GM18873 (cell line): ENCODE results near the gene MEIKIN.

ENCODE experiments used
- ATAC-seq: cut with Tn5 transposase; IDR thresholded peaks from one replicate; pipeline ENCODE4 v1.9.1; 2021; ENCODE audit warnings: mild to moderate bottlenecking, moderate library complexity, moderate number of reproducible peaks; ENCODE audit not compliant: unreplicated experiment, low FRiP score

Gene MEIKIN

DNA sequence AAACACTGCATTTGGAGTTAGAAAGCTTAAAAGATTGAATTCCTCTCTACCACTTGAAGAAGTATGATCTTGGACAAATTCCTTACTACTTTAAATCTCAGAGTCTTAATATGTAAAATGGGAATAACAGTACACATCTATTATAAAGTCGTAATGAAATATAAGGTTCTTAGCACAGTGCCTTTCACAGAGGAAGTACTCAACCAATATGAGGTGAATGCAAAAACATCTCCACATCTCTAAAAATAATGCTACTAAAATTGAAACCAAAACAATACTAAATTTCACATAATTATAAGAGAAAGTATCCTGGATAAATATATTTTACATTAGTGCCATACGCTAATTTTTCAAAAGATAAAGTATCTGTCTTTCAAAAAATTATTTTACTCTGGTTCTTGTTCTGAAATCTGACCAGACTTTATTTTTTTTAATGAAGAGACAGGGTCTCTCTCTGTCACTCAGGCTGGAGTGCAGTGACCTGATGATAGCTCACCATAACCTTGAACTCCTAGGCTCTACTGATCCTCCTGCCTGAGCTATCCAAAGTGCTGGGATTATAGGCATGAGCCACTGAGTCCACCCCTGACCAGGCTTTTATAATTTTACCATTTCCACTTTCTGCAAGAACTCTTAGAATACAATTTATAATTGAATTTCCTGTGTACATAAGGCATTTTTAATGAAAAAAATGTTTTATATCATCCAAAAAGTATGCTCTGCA, 127.3 kb downstream of the MEIKIN start:
- ATAC-seq, result no peak

DNA sequence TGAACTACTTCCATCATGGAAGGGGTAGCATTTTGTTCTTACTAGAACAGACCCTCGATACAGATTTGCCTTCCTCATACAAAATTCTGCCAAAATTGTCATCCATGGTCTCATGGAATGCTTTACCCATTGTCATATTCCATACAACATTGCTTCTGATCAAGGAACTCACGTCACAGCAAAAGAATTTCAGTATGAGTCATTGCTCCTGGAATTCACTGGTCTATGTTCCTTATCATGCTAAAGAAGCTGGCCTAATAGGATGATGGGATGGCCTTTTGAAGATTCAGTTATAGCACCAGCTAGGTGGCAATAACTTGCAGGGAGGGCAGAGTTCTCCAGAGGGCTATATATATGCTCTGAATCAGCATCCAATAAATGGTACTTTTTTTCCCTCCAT, 130.5 kb downstream of the MEIKIN start:
- no peak for ATAC-seq

DNA sequence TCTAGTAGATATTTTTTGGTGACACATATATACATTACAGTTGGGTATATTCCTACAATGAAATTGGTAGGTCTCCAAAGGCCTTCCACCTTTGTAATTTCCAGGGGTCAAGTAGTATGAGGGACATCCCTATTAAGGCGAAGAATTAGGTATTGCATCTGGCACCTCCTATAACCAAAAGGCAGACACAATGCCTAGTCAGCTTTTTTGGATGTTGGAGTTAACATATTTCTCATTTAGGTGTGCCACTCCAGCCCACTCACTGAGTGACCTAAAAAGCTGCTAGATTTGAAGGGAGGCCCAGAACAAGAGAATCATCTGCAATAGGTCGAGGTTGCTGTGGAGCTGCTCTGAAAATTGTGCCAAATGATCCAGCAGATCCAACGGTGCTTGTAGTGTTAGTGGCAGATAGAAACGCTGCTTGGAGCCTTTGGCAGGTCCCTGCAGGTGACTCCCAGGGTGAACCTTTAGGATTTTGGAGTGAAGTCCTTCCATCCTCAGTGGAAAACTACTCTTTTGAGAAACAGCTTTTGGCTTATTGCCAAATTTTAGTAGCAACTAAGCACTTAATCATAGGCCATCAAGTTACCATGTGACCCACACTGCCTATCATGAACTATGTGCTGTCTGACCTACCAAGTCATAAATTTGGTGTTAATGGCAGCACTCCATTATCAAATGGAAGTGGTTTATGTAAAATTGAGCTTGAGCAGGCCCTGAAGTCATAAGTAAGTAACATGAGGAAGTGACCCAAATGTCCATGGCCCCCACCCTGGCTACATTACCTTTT, 132.9 kb downstream of the MEIKIN start:
- no peak for ATAC-seq

DNA sequence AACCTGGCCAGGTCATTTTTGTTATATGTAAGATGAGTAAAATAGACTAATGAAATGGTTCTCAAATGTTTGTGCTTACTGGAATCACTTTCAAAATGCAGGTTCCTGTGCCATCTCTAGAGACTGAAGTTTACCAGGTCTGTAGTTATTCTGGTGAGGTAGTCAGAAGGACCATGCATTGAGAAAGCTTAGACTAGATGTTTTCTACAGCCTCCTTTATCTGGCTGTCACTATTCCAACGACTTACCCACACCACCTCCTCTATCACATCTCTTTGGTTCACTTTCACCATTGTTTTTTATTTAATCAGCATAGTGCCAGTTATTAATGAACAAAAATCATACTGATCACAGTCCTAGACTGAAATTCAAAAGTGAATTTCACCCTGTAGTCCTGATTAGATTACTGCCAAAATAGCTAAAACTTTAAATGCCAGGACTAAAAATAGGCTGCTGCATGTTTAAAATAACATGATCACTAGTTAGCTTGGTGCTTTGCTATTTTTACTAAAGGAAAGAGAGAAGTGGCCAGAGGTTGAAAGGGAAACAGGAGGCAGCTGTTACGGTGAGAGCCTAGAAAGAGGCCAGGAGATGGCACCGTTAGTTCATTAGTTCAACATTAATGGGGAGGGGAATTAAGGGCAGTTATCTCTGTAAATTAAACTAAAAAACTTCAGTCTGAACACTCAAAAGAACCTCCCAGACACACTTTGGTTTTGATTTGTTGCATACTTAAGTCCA, 134.8 kb downstream of the MEIKIN start:
- ATAC-seq, result no peak

DNA sequence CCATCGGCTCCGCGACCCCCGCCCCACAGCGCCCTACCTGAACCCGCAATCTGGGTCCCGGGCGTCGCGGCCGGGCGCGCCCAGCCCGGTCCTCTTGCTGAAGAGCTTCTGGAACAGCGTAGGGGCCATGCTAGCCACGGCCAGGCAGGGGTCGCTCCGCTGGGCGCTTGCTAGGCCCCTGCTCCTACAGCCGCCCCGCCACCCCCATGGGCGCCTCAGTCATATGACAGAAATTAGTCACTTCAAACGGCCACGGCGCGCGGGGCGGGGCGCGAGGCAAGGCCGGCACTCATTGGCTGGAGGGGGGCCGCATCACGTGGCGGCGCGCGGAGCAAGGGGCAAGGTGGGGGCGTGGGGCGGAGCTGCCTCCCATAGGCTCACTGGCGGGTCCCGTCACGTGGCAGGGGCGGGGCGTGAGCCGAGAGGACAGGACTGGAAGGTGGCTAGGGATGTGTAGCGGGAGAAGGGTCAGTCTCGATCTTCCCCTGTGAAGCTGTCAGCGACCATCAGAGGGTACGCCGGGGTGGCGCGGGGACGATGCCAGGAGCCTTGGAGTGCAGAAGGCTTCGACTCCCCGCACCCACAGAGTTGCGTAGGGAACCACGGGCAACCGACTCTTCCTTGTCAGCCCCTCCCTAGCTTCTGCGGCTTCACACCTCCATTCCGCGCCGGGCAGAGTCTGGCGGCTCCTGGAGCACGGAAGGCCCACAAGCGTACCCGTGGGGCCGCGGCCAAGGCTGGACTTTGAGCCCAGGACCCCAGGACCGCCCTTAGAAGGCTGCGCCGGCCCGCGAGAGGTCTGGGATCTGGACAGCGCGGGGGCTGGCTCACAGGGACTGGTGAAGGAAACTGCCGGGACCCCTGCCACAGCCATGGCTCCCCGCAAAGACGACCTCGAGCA, 148.4 kb downstream of the MEIKIN start, which contains the start of gene FNIP1:
Gene FNIP1 (minus strand): TSS at position 225 of the 901 bp plus-strand sequence. CDS start 96 bp downstream, at position 129.
- ATAC-seq, result peak; percentile 89

DNA sequence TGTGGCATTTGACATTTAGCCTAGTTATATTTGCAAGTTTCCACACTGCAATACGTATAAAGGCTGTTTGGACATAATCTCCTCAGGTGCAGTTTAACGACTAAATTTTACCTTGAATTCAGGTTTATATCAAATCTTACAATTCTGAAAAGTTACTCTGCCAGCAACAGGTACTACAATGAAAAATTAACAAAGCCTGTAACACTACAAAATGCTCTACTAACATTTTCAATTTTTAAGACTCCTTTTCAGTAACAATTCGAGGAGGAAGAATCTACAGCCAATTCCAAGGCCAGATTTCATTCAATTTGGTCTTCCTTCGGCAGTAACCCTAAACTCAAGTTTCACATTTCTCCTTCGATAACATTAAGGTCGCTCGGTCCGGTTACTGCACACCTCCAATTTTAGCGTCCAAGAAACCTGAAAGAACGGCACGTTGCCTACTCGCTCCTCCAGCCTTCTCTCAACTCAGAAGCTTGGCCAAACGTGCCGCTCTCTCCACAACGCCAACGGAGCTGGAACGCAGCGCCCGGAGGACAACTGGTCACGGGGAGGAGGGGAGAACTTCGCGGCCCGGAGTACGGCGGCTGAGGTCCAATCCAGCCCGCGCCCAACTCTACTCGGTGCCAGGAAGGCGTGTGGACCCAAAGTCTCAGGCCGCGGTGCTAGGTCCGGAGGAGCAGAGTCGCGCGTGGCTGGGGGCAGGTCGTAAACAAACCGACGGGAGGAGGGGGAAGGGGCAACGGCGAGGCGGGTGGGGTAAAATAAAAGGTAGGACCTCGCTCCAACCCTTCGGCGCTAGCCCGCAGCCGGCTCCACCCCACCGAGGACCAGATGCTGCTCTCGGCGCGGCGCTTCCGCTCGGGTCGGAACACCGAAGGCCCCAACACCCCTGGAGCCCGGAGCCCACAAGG, 149.3 kb downstream of the MEIKIN start:
- ATAC-seq, result peak; percentile 9

DNA sequence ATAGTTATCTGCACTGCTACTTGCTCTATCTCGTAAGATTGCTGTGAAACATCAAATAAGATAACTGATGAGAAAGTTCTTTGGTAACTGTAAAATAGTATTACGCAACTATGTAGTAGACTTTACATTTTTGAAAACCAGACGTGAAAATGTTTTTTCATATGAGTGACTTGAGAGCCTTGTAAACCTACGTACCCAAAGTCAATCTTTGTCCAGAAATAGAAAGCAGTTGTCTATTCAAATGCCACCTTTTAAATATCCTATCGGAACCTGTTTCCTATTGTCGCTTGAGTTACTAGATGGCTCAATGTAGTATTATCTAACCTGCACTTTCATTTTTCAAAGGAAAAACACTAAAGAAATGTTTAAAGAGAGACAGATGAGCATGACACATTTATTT, 150.2 kb downstream of the MEIKIN start:
- no peak for ATAC-seq

DNA sequence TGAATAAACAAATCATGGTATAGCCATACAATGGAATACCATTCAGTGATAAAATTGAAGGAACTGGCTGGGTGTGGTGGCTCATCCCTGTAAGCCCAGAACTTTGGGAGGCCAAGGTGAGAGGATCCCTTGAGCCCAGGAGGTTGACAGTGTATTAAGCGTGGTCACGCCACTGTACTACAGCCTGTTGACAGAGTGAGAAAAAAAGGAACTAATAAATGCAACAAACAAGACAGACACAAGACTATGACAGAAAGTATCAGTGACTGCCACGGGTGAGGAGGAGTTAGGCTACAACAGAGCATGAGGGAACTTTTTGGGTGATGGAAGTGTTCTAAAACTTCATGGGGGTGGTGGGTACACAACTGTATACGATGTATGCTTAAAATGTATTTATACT, 150.9 kb downstream of the MEIKIN start:
- ATAC-seq, result no peak

DNA sequence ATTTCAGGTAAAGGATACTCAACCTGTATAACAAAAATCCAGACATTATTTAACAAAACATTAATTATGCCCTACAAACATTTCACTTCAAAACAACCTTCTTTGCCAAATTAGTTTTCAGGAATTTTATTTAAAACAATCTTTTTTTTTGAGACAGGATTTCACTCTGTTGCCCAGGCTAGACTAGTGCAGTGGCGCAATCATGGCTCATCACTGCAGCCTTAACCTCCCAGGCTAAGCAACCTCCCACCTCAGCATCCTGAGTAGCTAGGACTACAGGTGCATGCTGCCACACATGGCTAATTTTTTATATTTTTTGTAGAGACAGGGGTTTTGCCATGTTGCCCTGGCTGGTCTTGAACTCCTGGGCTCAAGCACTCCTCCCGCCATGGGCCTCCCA, 152.6 kb downstream of the MEIKIN start:
- ATAC-seq, result no peak

DNA sequence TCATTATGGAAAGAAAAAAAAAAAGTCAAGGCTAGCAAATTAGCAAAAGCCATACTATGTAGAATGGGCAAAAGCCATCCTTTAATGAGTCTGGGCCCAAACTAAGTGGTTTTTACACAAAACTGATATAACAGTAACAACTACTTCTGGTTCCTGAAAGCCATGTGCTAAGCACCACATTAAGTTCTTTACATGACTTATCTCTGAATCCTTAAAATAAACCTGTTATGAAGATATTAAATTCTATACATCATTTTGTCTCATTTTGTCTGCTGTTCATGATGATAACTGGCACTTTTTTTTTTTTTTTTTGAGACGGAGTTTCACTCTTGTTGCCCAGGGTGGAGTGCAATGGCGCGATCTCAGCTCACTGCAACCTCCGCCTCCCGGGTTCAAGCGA, 153.6 kb downstream of the MEIKIN start:
- ATAC-seq, result no peak

DNA sequence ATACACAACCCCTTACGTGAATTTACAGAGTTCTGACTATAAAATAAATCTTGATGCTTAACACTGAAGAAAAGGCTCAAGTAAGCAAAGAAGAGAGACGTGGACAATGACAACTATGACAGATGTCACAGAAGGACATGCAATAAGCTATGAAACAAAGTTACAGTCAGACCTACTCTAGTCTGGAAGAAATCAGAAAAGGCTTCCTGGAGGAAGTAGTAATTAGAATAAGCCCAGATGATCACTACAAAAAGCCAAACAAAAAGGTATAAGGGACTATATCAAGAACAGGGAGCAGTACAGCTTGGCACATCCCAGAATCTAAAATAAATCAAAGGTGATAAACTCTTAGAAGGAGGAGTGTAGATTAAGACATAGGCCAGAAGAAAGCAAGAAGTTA, 154.9 kb downstream of the MEIKIN start:
- no peak for ATAC-seq

DNA sequence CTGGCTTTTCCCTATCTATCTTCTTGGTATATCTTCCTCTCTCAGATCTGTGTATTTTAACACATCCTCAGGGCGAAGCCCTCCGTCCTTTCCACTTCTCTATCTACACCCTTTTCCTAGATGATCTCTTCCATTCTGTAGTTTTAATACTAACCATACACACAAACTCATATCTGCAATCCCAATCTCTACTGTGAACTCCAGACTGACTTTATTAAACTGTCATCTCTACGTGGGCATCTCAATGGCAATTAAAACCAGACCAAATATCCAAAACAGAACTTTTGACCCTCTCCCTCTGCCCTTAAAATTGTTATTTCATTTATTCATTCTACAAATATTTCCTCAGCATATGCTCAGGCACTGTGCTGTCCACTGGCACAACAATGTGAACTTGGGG, 155.7 kb downstream of the MEIKIN start:
- no peak for ATAC-seq

DNA sequence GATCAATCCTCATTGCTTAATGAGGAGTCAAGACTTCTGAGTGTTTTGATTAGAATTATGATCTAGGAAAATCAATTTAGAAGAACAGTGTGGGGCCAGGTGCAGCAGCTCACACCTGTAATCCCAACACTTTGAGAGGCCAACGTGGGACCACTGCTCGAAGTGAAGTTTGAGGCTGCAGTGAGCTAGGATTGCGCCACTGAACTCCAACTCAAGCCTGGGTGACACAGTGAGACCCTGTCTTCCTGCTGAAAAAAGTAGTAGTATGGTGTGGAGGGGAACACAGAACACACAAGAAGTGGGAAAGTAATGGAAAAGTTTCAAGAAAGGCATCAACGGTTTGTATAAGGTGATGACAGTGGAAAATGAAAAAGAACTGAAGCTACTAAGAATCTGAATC, 157.7 kb downstream of the MEIKIN start:
- no peak for ATAC-seq

DNA sequence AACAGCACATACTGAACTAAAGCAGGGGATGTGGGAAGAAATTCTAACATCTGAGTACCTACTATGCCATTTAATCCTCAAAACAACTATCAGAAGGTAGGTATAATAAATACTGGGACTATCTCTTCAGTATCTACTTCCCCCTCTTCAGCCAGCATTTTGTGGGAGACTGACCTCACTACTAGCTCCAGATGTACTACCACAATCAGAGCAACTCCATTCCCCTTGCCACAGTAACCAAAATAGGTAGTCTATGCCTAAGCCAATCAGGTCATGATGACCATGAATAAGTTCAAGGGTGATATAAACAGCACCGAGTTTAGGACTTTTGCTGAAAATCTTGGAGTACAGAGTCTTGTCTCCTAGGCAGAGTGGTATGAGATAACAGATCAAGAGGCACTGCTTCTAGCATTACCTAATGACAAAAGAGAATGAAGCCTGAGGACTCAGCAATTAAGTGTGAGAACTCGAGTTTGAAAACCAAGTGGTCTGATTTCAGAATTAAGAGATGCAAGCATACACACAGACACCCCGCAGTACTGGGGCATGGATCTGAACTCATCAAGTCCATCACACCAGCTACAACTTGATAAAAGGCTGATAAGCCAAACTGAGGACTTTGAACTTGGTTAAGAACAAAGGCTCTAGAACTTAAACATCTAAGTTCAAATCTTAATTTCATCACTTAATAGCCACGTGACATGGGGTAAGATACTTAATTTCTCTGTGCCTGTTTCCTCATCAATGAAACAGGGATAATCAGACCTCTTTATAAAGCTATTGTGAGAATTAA, 158.4 kb downstream of the MEIKIN start:
- ATAC-seq, result no peak

DNA sequence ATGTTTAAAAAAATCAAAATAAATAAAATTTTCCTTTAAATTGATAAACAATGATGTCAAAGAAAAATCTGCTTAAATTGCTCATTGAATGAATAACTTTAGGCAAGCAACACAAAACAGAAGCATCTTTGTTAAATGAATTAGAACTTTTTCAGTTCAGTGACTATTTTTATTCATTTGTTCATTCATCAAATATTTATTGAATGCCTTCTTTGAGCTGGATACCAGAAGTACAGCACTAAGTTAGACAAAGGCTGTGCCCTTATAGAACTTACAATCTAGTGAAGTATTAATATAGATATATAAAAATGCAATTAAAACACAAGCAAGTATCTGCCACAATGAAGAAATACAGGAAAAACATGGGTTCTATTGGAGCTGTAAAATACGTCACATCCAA, 159.4 kb downstream of the MEIKIN start:
- no peak for ATAC-seq

DNA sequence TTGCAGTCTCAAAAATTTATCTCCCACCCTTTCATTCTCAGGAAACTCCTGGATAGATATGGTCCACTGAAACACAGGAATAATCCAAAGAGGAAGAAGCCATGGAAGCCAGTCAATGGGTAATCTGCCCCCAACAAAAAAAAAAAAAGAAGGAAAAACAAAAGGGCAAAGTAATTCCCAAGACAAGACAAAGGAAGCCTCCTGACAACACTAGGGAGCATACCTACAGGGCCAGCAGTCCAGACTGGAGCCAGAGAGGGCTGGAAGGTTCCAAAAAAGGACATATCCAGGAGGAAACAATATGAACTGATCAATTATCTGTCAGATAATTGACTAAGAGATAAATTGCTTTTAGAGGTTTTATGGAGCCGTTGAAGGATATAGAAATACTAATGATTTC, 161.6 kb downstream of the MEIKIN start:
- no peak for ATAC-seq

DNA sequence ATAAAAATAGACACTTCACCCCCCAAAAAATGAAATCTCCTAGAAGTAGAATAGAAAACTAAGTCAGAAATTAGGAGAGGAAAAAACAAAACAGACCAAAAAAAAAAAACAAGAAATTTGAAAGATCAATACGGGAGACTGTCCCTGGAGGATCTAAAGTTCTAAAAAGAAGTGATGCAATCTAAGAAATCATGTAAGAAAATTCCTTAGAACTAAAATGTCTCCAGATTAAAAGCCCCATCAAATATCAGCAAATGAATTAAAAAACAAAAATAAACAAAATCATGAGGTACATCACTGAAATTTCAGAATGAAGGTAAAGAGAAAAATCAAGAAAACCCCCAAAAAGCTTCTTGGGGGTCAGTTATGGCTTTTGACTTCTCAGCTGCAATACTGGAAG, 162.1 kb downstream of the MEIKIN start:
- ATAC-seq, result no peak

DNA sequence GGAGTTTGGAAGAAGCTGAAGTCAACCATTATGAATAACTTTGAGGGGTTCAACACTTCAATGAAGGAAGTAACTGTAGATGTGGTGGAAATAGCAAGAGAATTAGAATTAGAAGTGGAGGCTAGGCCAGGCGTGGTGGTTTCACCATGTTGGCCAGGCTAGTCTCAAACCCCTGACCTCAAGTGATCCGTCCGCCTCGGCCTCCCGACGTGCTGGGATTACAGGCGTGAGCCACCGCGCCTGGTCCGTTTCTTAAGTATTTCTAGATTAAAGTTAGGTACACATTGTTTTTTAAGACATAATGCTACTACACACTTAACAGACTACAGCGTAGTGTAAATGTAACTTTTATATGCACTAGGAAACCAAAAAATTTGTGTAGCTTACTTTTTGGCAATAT, 162.7 kb downstream of the MEIKIN start:
- no peak for ATAC-seq
